SK-N-SH (cell line): ENCODE results near the gene SERPINI1. TPM values are rescaled to one million over a fixed set of nuclear protein-coding genes. Genes with fewer than 3 reads are reported as not detected.

Experiments
- CTCF ChIA-PET: fragments of 300-600, 350-600 bp; formaldehyde crosslinking; extraction: SDS; loops from one replicate; lab custom pipeline; 2021; lab: Yijun Ruan, JAX
- POLR2A ChIA-PET: fragments of 350-600 bp; sonication (Branson Sonifier 250); formaldehyde crosslinking; extraction: SDS; loops from one replicate; lab custom pipeline; 2020; ENCODE audit warnings: antibody characterized with exemption, inconsistent platforms; lab: Yijun Ruan, JAX
- DNase-seq: peaks from one replicate; pipeline ENCODE4 v3.0.0; 2012
- H2AFZ ChIP-seq: fragments of 200-600 bp; sonication (generic); 2 replicates; pipeline ENCODE4 v1.8.1; 2016; ENCODE audit warnings: antibody characterized with exemption, mild to moderate bottlenecking, low read depth
- H3F3A ChIP-seq: fragments of 200-600 bp; sonication (generic); replicated peaks from 2 replicates; pipeline ENCODE3; 2016; ENCODE audit warnings: antibody characterized with exemption, mild to moderate bottlenecking; ENCODE audit not compliant: insufficient read depth
- H3K27ac ChIP-seq, 2 experiments: fragments of 200-500 bp in 1 of 2; fragments of 200-600 bp in 1 of 2; sonication (Bioruptor generic) in 1 of 2; sonication (generic), shearing (Covaris generic) in 1 of 2; 2 replicates each; pipeline versions ENCODE4 v1.5.1 to v1.6.1; 2014 to 2016; ENCODE audit warnings: low read depth in 2 of 2, inconsistent platforms in 1 of 2, low read length in 1 of 2, mild to moderate bottlenecking in 1 of 2, mixed read lengths in 1 of 2
- H3K27me3 ChIP-seq: fragments of 200-600 bp; sonication (generic), shearing (Covaris generic); 2 replicates; pipeline ENCODE4 v1.6.1; 2016; ENCODE audit warnings: mixed run types; ENCODE audit not compliant: insufficient read depth
- H3K36me3 ChIP-seq, 2 experiments: fragments of 200-500 bp in 1 of 2; fragments of 200-600 bp in 1 of 2; sonication (Bioruptor generic) in 1 of 2; sonication (generic) in 1 of 2; replicated peaks in 1 of 2; 2 replicates each; pipeline versions ENCODE3 to v1.5.1; 2014 to 2016; ENCODE audit warnings: low read length in 1 of 2, mild to moderate bottlenecking in 1 of 2; ENCODE audit not compliant: insufficient read depth in 2 of 2, control insufficient read depth in 1 of 2
- H3K4me1 ChIP-seq, 2 experiments: fragments of 200-500 bp in 1 of 2; fragments of 200-600 bp in 1 of 2; sonication (Bioruptor generic) in 1 of 2; sonication (generic), shearing (Covaris generic) in 1 of 2; 2 replicates each; pipeline versions ENCODE4 v1.5.1 to v1.6.1; 2014 to 2016; ENCODE audit warnings: low read depth in 1 of 2, low read length in 1 of 2, mixed run types in 1 of 2; ENCODE audit not compliant: insufficient read depth in 2 of 2, control insufficient read depth in 1 of 2
- H3K4me2 ChIP-seq: fragments of 200-600 bp; sonication (generic), shearing (Covaris generic); 2 replicates; pipeline ENCODE4 v1.6.1; 2017; ENCODE audit warnings: mixed run types
- H3K4me3 ChIP-seq, 2 experiments: fragments of 200-500 bp in 1 of 2; fragments of 200-600 bp in 1 of 2; sonication (Bioruptor generic) in 1 of 2; sonication (generic), shearing (Covaris generic) in 1 of 2; 2 replicates each; pipeline versions ENCODE4 v1.5.1 to v1.8.1; 2014 to 2016; ENCODE audit warnings: low read depth in 2 of 2, inconsistent platforms in 1 of 2, low read length in 1 of 2, mild to moderate bottlenecking in 1 of 2, mixed read lengths in 1 of 2, moderate library complexity in 1 of 2
- H3K79me2 ChIP-seq: fragments of 200-600 bp; sonication (generic); 2 replicates; pipeline ENCODE4 v1.8.1; 2017; ENCODE audit warnings: mild to moderate bottlenecking; ENCODE audit not compliant: insufficient read depth
- H3K9ac ChIP-seq: fragments of 200-600 bp; sonication (generic); 2 replicates; pipeline ENCODE4 v1.6.1; 2017; ENCODE audit warnings: mixed run types
- H3K9me2 ChIP-seq: fragments of 200-600 bp; sonication (generic); 2 replicates; pipeline ENCODE4 v1.6.1; 2017; ENCODE audit warnings: mixed run types
- H3K9me3 ChIP-seq: fragments of 200-600 bp; sonication (generic); 2 replicates; pipeline ENCODE4 v1.6.1; 2017; ENCODE audit warnings: mixed run types, mild to moderate bottlenecking, moderate library complexity
- H4K20me1 ChIP-seq: fragments of 200-600 bp; sonication (generic); 2 replicates; pipeline ENCODE4 v1.6.1; 2017; ENCODE audit warnings: mild to moderate bottlenecking, mixed run types; ENCODE audit not compliant: insufficient read depth
- EZH2phosphoT487 ChIP-seq: fragments of 200-600 bp; sonication (generic); IDR thresholded peaks from 2 replicates; pipeline ENCODE4 v1.6.1; 2017; ENCODE audit warnings: low read depth, mixed run types, mild to moderate bottlenecking, antibody characterized with exemption, moderate library complexity, borderline replicate concordance
- FOSL2 ChIP-seq: IDR thresholded peaks from 2 replicates; pipeline ENCODE4 v1.4.0; 2012; ENCODE audit warnings: low read depth, mild to moderate bottlenecking, moderate library complexity, borderline replicate concordance
- FOXM1 ChIP-seq: IDR thresholded peaks from 2 replicates; pipeline ENCODE4 v1.4.0; 2012; ENCODE audit warnings: low read depth, mild to moderate bottlenecking
- JUND ChIP-seq: IDR thresholded peaks from 2 replicates; pipeline ENCODE4 v1.4.0; 2012
- MXI1 ChIP-seq: IDR thresholded peaks from 2 replicates; pipeline ENCODE4 v1.6.1; 2012; ENCODE audit warnings: mild to moderate bottlenecking, low read depth, low read length, improper control_type of control experiment
- NFIC ChIP-seq: IDR thresholded peaks from 2 replicates; pipeline ENCODE4 v1.4.0; 2012; ENCODE audit warnings: borderline replicate concordance
- POLR2AphosphoS5 ChIP-seq: IDR thresholded peaks from 2 replicates; pipeline ENCODE4 v1.6.1; 2012; ENCODE audit warnings: low read depth, low read length
- RAD21 ChIP-seq: IDR thresholded peaks from 2 replicates; pipeline ENCODE4 v1.6.1; 2012; ENCODE audit warnings: mild to moderate bottlenecking, low read length
- SIN3A ChIP-seq: IDR thresholded peaks from 2 replicates; pipeline ENCODE4 v1.6.1; 2012; ENCODE audit warnings: low read depth, mild to moderate bottlenecking, low read length, moderate library complexity, borderline replicate concordance
- SMC3 ChIP-seq: IDR thresholded peaks from 2 replicates; pipeline ENCODE4 v1.6.1; 2012; ENCODE audit warnings: low read depth, low read length, improper control_type of control experiment
- TAF1 ChIP-seq: IDR thresholded peaks from 2 replicates; pipeline ENCODE4 v1.6.1; 2012; ENCODE audit warnings: low read depth, mild to moderate bottlenecking, low read length, moderate library complexity, borderline replicate concordance
- YY1 ChIP-seq: IDR thresholded peaks from 2 replicates; pipeline ENCODE4 v1.4.0; 2012; ENCODE audit warnings: low read depth, mild to moderate bottlenecking
- WGBS: methylation state at CpG from one replicate; pipeline ENCODE4 v1.1.6; 2017; ENCODE audit warnings: low lambda C conversion rate; 5-methylcytosine and 5-hydroxymethylcytosine counted together
- polyA plus RNA-seq, 3 experiments: library from polyadenylated mRNA; depleted of rRNA; stranded (reverse); fragments of >200 nt; gene quantifications; 2 replicates each; pipeline ENCODE4 v1.2.3, GENCODE V29; 2012
- TF ChIP-seq, protein P1 (sequence below): IDR thresholded peaks from 2 replicates; pipeline ENCODE4 v1.4.0; 2012; ENCODE audit warnings: low read depth
- TF ChIP-seq, protein P2 (sequence below): IDR thresholded peaks from 2 replicates; pipeline ENCODE4 v1.4.0; 2012; ENCODE audit warnings: low read depth, borderline replicate concordance
- TF ChIP-seq, protein P3 (sequence below): IDR thresholded peaks from 2 replicates; pipeline ENCODE4; 2012
- TF ChIP-seq, protein P4 (sequence below): fragments of 200-600 bp; sonication (generic); IDR thresholded peaks from 2 replicates; pipeline ENCODE4 v1.6.1; 2017; ENCODE audit warnings: antibody characterized with exemption, mild to moderate bottlenecking, moderate library complexity
- TF ChIP-seq, protein P5 (sequence below): fragments of 150-350 bp; IDR thresholded peaks from 2 replicates; pipeline ENCODE4 v1.6.1; 2016; ENCODE audit warnings: mild to moderate bottlenecking, low read depth, low read length

SERPINI1 gene
- polyA plus RNA-seq, 1 of the 3 experiments (the other 2 are of a cell fraction): 1.9 TPM

DNA sequence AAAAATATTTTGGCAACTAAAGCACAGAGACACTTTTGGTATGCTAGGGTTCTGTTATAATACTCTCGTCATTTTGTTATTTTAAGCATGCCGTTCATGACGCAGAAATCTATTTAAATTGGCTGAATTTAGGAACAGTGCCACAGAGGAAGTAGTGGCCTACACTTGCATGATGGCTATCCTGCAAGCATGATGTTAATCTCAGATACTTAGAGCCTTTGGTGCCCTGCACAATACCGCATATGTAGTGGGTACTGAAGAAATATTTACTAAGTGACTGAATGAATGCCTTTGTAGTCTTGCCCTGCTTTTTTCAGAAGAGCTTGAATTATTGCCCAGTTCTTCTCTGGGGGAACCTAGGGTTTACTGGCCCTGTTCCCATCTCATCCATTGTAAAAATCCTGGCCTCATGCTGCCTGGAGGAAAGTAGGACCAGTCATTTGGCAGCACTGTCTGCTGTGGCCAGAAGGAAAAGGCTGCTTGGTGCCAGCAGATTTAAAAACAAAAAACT, 79.0 kb downstream of the SERPINI1 start:
- no peaks in the 10 kb centered on the region for H3K9me2 ChIP-seq
- POLR2A ChIA-PET: no interaction called here
- no peak overlapping the region for H3K4me3 ChIP-seq
- CTCF ChIA-PET: interaction anchor here (1.3 kb wide), 1 partner anchor 67 kb away, joined by 3 read pairs; no protein-coding TSS in a partner anchor
- peaks cover 4% of the 10 kb centered on the region for H3F3A ChIP-seq
- peak; percentile 21 for DNase-seq
- peak overlapping the region in 1 of 2 experiments; percentile 58; a peak in 3 of 4 replicates for H3K27ac ChIP-seq
- no peaks in the 10 kb centered on the region for H3K27me3 ChIP-seq
- H3K36me3 ChIP-seq: no peaks in the 10 kb centered on the region
- no peak overlapping the region; the same call in 1 of the 2 replicates for H3K4me2 ChIP-seq
- no peaks in the 10 kb centered on the region for H3K79me2 ChIP-seq
- no peak overlapping the region for H2AFZ ChIP-seq
- no peaks in the 10 kb centered on the region for H4K20me1 ChIP-seq
- H3K9me3 ChIP-seq: no peaks in the 10 kb centered on the region
- TF ChIP-seq, protein P1, sequence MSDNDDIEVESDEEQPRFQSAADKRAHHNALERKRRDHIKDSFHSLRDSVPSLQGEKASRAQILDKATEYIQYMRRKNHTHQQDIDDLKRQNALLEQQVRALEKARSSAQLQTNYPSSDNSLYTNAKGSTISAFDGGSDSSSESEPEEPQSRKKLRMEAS: no peak
- peak; percentile 44; the same call in 1 of the 2 replicates for TF ChIP-seq NFIC
- TF ChIP-seq JUND: 0 out of 2 replicates have a peak, but pooled peaks have one; percentile 8
- TF ChIP-seq, all 33 proteins: peak for 2
- no peak overlapping the region for H3K9ac ChIP-seq
- H3K4me1 ChIP-seq: peaks cover 0 to 12% of the 10 kb centered on the region in 2 experiments; a peak in 2 of 4 replicates
- WGBS: 6% methylated on average over 4 of the region's 4 CpGs

DNA sequence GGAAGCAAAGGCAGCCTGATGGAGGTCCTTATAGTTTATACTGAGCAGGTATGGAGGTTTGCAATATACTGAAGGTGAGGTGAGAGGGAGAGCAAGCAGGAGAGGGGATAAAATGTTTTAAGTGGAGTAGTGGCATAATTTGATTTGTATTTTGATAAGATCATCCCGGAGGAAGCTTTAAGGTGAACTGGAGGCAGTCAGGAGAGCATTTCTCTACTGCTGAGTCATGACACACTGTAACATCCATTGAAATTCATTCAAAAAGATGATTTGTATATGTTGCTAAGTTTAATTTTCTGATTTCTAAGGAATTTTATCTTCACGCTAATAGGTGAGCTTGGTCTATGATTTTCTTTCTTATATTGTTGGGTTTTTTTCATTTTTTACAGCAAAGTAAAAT, 81.4 kb downstream of the SERPINI1 start:
- no peak for DNase-seq
- ChIA-PET POLR2A (no interaction called here), CTCF (interaction anchor here (1.4 kb wide), 1 partner anchor 65 kb away, joined by 4 read pairs; no protein-coding TSS in a partner anchor)
- 56% methylated on average over 2 of the region's 2 CpGs for WGBS
- Histone ChIP-seq H4K20me1 (no peaks in the 10 kb centered on the region), H3K4me3 (no peak overlapping the region), H3K36me3 (no peaks in the 10 kb centered on the region), H3K27me3 (no peaks in the 10 kb centered on the region), H3F3A (no peaks in the 10 kb centered on the region), H3K9me2 (no peaks in the 10 kb centered on the region), H3K4me1 (peaks cover 0 to 12% of the 10 kb centered on the region in 2 experiments; a peak in 2 of 4 replicates), H2AFZ (no peak overlapping the region), H3K79me2 (no peaks in the 10 kb centered on the region), H3K9me3 (no peaks in the 10 kb centered on the region), H3K27ac (no peak overlapping the region), H3K4me2 (no peak overlapping the region), H3K9ac (no peak overlapping the region)
- TF ChIP-seq MXI1 (no peak), TAF1 (no peak), SMC3 (no peak), JUND (no peak), EZH2phosphoT487 (no peak), FOSL2 (no peak), POLR2AphosphoS5 (no peak), RAD21 (no peak), YY1 (no peak), FOXM1 (no peak), NFIC (no peak), SIN3A (no peak)
- TF ChIP-seq, protein P2, sequence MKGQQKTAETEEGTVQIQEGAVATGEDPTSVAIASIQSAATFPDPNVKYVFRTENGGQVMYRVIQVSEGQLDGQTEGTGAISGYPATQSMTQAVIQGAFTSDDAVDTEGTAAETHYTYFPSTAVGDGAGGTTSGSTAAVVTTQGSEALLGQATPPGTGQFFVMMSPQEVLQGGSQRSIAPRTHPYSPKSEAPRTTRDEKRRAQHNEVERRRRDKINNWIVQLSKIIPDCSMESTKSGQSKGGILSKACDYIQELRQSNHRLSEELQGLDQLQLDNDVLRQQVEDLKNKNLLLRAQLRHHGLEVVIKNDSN: no peak
- TF ChIP-seq, protein P3, sequence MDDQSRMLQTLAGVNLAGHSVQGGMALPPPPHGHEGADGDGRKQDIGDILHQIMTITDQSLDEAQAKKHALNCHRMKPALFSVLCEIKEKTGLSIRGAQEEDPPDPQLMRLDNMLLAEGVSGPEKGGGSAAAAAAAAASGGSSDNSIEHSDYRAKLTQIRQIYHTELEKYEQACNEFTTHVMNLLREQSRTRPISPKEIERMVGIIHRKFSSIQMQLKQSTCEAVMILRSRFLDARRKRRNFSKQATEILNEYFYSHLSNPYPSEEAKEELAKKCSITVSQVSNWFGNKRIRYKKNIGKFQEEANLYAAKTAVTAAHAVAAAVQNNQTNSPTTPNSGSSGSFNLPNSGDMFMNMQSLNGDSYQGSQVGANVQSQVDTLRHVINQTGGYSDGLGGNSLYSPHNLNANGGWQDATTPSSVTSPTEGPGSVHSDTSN: no peak
- TF ChIP-seq, protein P4, sequence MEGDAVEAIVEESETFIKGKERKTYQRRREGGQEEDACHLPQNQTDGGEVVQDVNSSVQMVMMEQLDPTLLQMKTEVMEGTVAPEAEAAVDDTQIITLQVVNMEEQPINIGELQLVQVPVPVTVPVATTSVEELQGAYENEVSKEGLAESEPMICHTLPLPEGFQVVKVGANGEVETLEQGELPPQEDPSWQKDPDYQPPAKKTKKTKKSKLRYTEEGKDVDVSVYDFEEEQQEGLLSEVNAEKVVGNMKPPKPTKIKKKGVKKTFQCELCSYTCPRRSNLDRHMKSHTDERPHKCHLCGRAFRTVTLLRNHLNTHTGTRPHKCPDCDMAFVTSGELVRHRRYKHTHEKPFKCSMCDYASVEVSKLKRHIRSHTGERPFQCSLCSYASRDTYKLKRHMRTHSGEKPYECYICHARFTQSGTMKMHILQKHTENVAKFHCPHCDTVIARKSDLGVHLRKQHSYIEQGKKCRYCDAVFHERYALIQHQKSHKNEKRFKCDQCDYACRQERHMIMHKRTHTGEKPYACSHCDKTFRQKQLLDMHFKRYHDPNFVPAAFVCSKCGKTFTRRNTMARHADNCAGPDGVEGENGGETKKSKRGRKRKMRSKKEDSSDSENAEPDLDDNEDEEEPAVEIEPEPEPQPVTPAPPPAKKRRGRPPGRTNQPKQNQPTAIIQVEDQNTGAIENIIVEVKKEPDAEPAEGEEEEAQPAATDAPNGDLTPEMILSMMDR: no peak
- TF ChIP-seq, protein P5, sequence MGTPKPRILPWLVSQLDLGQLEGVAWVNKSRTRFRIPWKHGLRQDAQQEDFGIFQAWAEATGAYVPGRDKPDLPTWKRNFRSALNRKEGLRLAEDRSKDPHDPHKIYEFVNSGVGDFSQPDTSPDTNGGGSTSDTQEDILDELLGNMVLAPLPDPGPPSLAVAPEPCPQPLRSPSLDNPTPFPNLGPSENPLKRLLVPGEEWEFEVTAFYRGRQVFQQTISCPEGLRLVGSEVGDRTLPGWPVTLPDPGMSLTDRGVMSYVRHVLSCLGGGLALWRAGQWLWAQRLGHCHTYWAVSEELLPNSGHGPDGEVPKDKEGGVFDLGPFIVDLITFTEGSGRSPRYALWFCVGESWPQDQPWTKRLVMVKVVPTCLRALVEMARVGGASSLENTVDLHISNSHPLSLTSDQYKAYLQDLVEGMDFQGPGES: no peak
